NCI-H526 (cell line): Measurements from ENCODE around the gene PRDX5.
"Not testable (repeated sequence)": the region's sequence is repeated elsewhere in the genome, so short reads cannot be mapped to it uniquely, and the experiment has no call there.

Experiments
- DNase-seq, 2 experiments: peaks; one replicate each; lab custom pipeline; 2025; lab: John Stamatoyannopoulos, UW

PRDX5 gene

DNA sequence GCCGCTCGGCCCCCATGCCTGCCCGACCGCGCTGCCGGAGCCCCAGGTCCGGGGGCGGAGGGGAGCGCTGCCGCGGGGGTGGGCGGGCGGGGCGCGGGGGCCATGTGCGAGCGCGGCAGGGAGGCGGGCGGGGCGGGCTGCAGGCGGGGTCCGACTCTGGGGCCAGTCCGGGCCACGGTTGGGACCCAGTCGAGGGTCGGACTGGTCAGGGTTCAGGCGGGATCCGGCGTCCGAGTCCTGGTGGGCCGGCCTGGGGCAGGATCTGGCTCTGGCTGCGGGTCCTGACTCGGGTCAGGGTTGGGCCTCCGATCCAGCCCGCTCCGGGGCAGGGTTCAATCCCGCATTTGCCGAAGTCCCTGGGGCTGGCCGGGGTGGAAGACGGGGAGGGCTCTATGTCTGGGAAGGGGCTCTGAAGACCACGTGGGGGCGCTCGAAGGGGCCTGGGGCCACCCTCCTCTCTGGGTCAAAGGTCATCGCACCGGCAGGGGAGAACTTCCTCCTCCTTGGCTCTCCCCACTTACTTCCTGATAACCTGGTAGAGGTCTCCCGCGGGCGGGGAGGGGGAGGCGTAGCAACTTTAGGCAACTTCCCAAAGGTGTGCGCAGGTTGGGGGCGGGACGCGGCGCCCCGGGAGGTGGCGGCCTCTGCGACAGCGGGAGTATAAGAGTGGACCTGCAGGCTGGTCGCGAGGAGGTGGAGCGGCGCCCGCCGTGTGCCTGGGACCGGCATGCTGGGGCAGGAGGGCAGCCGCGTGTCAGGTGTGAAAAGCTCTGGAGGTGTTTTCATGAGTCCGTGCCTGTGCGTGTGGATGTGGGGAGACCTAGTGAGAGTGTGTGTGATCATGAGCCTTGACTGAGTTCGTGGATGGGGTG lies 12.0 kb upstream of the PRDX5 start:
- peak; percentile 74 to 76 for DNase-seq

DNA sequence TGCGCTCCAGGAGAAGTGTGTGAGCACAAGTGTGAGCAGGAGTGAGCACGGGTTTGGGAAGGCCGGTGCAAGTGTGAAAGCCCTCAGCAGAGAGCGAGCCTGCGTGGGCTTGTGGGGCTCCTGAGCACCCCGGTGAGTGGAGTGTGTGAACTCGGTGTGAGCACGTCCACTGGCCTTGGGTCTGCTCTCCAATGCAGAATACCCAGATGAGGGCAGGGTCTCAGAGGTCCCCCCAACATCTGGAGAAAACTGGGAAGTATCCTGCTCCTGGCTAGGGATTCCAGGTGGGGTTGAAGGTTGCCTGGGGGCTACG lies 11.4 kb upstream of the PRDX5 start:
- DNase-seq: no peak

DNA sequence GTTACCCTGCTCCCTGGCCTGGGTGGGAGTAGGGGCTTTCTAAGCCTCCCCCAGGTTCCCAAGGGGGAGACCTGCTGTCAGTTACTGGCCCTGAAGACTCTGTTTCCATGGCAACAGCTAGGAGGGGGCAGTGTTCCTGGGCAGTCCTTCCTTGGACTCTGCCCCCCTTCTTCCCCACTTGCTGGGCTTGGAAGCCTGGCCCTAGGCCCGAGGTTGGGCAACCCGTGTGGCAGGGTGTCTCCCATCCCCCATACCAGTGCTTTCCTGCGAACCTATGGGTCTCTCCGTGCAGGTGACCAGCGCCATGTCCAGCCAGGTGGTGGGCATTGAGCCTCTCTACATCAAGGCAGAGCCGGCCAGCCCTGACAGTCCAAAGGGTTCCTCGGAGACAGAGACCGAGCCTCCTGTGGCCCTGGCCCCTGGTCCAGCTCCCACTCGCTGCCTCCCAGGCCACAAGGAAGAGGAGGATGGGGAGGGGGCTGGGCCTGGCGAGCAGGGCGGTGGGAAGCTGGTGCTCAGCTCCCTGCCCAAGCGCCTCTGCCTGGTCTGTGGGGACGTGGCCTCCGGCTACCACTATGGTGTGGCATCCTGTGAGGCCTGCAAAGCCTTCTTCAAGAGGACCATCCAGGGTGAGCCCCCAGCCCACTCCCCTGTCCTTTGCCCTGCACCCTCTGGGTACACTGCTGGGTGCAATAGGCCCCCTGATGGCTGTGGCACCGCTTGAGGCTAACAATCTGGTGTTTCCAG lies 10.9 kb upstream of the PRDX5 start:
- peak in 1 of 2 experiments; percentile 30 for DNase-seq

DNA sequence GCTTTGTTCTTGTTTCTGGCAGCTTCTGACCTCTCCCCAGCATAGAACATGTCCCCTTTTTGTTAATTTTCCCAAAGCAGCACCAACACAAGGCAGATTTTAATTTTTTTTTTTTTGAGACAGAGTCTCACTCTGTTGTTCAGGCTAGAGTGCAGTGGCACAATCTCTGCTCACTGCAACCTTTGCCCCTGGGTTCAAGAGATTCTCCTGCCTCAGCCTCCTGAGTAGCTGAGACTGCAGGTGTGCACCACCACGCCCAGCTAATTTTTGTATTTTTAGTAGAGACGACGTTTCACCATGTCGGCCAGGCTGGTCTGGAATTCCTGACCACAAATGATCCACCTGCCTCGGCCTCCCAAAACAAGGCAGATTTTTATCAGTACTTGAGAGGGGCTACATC lies 10.1 kb upstream of the PRDX5 start:
- not testable (repeated sequence) for DNase-seq

DNA sequence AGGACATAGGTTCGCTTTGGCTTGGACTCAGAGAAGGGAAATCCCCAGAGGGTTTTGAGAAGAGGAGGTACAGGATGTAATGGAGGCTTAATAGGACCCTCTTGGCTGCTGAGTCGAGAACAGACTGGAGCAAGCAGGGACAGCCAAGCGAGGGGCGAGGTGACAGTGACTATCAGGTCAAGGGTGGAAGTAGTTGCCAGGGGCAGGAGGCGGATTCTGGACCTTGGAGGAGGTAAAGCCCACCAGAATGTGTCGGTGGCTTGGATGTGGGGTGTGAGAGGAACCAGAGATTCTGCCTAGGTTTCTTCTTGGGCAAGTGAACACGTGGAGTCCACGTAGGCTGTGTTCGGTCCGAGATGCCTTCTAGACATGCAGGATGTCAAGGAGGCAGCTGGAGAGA lies 5.0 kb upstream of the PRDX5 start:
- DNase-seq: no peak

DNA sequence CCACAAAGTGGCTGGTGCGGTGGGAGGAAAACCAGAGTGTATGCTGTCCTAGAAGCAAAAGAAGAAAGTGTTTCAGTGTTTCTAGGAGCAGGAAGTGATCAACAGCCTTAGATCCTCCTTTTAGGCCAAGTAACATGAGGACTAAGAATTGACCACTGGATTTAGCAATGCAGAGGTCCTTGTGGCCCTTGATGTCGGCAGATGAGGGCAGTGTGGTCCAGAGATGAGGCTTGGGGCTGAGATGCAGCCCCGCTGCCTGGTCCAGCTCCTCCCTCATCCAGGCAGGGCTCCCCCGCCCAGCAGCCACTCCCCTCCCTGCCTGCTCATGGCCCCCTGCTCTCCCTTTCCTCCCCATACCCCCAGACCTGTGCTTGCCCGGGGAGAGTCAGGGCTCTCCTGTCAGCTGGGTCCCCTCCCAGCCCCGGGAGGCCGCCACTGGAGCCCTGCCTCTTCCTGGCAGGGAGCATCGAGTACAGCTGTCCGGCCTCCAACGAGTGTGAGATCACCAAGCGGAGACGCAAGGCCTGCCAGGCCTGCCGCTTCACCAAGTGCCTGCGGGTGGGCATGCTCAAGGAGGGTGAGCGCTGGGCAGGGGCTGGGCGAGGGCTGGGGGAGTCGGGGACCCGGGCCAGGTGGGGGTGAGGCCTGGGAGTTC lies 4.3 kb upstream of the PRDX5 start:
- no peak for DNase-seq

DNA sequence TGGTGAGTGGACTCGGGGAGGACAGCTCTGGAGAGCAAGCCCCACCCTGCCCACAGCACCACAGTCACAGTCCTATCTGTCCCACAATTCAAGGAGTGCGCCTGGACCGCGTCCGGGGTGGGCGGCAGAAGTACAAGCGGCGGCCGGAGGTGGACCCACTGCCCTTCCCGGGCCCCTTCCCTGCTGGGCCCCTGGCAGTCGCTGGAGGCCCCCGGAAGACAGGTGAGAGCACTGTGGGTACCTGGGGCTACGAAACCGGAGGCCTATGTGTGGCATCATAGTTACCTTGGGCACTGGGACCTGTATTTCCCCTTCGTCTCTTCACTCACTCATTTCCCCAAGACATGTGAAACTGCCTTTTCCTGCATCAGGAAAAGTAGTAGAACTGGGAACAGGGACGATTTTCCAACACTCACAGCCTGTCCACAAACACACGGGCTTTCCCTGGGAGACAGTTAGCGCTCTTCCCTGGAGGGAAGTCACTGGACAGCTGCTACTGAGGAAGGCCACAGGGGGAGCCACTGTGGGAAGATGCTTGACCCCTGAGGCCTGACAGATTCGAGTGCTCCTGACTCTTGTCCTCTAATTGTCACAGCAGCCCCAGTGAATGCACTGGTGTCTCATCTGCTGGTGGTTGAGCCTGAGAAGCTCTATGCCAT lies 3.6 kb upstream of the PRDX5 start:
- DNase-seq: no peak

DNA sequence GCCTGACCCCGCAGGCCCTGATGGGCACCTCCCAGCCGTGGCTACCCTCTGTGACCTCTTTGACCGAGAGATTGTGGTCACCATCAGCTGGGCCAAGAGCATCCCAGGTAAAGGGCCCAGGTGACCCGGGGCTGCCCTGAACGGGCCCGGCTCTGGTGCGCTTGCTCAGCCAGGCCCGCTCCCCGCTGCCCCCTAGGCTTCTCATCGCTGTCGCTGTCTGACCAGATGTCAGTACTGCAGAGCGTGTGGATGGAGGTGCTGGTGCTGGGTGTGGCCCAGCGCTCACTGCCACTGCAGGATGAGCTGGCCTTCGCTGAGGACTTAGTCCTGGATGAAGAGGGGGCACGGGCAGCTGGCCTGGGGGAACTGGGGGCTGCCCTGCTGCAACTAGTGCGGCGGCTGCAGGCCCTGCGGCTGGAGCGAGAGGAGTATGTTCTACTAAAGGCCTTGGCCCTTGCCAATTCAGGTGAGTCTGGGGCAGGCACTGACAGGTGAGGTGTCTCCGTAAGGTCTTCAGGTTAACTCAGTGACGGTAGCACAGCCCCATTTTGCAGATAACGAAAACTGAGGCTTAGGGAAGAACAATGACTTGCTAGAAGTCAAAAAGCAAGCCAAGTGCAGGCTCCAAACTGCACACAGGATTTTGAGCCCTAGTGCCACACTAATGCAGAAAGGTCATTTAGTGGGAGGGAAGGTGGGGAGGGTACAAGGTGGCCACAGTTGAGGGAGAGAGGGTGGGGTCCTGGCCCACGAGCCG lies 2.9 kb upstream of the PRDX5 start:
- DNase-seq: no peak

DNA sequence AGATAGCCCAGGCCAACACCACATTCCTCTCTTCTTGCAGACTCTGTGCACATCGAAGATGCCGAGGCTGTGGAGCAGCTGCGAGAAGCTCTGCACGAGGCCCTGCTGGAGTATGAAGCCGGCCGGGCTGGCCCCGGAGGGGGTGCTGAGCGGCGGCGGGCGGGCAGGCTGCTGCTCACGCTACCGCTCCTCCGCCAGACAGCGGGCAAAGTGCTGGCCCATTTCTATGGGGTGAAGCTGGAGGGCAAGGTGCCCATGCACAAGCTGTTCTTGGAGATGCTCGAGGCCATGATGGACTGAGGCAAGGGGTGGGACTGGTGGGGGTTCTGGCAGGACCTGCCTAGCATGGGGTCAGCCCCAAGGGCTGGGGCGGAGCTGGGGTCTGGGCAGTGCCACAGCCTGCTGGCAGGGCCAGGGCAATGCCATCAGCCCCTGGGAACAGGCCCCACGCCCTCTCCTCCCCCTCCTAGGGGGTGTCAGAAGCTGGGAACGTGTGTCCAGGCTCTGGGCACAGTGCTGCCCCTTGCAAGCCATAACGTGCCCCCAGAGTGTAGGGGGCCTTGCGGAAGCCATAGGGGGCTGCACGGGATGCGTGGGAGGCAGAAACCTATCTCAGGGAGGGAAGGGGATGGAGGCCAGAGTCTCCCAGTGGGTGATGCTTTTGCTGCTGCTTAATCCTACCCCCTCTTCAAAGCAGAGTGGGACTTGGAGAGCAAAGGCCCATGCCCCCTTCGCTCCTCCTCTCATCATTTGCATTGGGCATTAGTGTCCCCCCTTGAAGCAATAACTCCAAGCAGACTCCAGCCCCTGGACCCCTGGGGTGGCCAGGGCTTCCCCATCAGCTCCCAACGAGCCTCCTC lies 2.0 kb upstream of the PRDX5 start:
- not testable (repeated sequence) for DNase-seq

DNA sequence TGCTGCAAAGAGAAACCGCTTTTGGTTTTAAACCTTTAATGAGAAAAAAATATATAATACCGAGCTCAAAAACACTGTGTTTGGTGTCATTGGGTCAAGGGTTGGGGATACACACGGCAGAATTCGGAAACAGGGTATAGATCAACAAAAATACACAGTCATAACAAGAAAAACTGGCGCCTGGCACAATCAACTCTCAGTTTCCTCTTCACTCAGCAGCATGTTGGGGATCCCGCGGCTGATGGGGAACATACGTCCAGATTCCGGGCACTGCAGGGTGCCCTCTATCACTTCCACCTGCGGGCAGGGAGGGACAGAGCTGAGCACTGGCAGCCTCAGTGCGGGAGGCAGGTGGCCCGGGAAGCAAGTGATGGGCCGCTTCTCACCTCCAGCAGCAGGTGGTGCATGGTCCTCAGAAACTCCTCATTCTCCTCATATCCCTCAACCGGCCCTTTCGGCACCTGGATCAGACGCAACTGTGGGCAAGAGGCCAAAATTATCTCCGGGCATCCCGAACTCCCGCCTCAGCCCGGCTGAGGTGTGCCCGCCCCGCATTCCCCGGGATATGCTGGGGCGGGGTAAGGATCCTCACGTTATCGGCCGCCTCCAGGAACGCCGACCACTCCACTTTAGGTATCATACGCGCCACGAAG lies 1.1 kb upstream of the PRDX5 start:
- DNase-seq: peak; percentile 52 to 62

DNA sequence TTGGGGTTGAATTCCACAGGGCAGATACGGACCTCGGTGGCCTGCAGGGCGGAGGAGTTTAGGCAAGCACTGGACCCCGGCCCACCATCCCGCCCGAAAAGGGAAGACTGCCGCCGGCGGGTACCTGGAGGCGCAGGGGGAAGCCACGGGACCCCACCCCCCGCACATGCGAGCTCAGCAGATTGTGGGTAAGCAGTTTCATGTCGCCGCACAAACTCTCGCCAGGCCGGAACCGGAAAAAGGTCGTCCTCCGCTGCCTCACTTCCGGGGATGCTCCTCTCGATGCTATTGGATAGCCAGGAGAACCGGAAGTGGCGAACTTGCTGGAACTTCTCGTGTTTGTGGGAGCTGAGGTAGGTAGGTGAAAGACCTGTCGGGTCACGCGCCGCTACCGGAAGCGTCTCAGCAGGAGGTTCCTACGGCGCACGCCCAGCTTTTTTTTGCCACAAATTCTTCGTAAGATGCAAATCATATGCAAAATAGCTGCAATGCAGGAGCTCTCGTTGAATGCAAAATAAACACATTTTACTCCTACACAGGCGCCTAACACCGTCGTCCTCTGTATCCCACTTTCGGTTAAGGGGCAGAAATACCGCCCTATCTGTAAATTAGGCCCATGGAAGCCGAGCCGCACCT lies 478 bp upstream of the PRDX5 start, which contains the start of gene TRMT112:
Gene TRMT112 (minus strand): TSS at position 235 of the 636 bp plus-strand sequence. CDS start 33 bp downstream, at position 202.
- DNase-seq: peak; percentile 100

DNA sequence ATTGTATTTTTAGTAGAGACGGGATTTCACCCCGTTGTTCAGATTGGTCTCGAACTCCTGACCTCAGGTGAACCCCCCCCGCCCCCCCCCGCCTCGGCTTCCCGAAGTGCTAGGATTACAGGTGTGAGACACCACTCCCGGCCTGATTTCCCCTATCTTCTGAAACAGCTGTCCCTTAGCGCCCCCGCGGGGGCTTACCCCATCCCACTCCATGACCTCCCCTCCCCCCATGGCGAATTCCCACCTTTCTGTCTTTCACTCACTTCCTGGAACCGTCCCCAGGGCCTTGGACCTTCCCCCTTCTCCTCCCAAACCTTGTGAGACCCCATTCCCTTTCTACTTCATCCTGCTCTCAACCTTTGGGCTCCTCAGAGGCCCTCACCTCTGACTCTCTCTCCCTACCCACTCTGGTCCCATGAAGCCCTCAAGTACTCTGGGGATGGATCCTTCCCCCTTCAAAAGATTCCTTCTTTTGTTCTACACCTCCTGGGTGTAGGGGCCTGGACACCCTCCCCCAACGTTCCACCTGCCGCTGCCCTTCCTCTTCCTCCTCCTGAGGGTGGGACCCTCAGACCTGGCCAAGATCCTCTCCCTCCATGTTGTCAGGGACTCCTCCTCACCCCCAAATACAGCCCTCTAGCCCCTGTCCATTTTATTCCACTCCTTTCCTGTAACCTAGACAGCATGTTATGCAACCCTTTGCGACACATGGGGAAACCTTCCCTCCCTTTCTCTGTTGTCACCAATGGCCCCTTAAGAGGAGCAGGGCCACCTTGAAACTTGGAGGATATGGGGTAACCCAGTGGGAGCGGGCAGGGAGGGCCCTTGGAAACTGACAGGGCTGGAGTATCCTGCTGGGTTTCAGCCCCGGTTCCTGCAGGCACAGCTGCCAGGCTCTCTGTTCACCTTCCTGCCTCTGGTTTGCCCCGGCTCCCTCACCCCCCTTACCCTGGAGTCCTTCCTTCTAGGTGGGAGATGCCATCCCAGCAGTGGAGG lies 1.1 kb downstream of the PRDX5 start:
- DNase-seq: no peak

DNA sequence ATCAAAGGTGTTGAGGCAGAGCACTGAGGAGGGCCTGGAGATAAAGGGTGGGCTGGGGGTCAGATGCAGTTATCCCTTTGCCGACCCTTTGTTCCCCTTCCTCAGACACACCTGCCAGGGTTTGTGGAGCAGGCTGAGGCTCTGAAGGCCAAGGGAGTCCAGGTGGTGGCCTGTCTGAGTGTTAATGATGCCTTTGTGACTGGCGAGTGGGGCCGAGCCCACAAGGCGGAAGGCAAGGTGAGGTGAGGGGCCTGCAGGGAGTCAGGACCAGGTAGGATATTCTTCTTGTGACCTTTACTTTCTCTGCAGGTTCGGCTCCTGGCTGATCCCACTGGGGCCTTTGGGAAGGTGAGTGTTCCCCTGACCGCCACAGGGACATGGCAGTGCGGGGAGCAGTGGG lies 2.6 kb downstream of the PRDX5 start:
- DNase-seq: no peak

DNA sequence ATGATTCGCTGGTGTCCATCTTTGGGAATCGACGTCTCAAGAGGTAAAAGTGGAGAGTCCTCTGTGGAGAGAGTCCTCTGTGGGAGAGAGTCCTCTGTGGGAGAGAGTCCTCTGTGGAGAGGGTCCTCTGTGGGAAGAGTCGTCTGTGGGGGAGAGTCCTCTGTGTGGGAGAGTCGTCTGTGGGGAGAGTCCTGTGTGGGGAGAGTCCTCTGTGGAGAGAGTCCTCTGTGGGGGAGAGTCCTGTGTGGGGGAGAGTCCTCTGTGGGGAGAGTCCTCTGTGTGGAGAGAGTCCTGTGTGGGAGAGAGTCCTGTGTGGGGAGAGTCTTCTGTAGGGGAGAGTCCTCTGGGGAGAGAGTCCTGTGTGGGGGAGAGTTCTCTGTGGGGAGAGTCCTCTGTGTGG lies 3.1 kb downstream of the PRDX5 start:
- DNase-seq: no peak

DNA sequence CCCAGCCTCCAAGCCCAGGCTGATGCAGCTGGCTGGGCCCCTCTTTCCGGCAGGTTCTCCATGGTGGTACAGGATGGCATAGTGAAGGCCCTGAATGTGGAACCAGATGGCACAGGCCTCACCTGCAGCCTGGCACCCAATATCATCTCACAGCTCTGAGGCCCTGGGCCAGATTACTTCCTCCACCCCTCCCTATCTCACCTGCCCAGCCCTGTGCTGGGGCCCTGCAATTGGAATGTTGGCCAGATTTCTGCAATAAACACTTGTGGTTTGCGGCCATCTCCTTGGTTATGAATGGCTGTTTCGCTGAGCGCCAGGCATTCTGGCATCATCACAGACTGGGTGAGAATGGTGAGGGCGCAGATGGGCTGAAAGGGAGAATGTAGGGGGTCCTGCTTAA lies 3.6 kb downstream of the PRDX5 start:
- DNase-seq: no peak

DNA sequence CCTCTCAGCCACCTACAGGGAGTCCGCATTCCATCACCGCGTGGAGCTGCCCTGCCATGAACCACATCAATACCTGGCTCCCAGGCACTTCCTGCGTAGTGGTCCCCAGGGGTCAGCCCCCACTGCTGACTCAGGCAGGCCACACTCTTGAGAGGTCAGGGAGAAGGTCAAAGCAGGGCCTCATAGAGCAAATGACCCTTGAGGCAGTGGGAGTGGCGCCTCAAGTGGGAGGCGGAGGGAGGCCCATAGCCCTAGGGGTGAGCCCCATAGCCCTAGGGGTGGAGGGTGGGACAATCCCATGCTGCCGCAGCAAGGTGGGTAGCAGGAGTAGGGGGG lies 5.0 kb downstream of the PRDX5 start:
- DNase-seq: no peak

DNA sequence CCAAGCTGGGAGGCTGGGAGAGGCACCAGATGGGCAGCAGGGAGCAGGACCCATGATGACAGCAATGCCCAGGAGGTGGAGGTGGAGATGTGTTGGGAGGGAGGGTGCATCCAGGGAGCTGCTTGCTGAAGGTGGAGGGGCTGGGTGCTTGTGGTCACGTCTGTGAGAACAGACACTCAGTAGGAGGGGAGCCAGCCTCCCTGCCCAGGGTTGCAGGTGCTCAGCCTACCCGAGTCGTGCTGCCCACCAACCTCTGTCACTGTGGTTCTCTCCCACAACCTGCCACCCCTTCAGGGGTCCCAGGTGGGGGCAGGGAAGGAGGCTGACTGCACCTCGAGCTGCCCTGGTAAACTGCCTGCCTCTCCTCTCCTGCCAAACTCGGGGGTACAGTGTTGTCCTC lies 5.5 kb downstream of the PRDX5 start:
- no peak for DNase-seq

DNA sequence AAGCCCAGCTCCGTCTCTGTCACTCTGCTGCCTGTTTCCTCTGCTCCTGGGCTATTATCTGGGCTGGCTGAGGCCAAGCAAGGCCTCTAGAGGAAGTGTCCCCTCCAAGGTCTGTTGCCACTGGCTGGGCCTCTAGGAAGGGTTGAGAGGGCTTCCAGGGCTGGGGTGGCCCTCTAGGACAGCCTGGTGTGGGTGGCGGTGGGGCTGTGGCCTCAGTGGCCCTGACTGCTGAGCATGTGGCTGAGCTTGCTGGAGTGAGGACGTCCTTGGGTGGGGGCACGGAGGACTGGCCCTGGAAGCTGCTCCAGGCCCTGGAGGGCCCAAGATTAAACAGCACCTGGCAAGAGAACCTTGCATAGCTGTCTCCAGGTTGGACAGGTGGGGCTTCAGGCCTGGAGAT lies 6.1 kb downstream of the PRDX5 start:
- not testable (repeated sequence) for DNase-seq
